Spleen (tissue), 3 donors: ENCODE measurements around the gene IPO9.

Source experiments
- POLR2A ChIP-seq, 3 donors: fragments of 450-650 bp; IDR thresholded peaks; one replicate each; pipeline ENCODE4 v1.5.1; 2017; ENCODE audit warnings: antibody characterized with exemption in 3 of 3, mild to moderate bottlenecking in 1 of 3
- POLR2AphosphoS5 ChIP-seq, 3 donors: sonication (generic); formaldehyde crosslinking; IDR thresholded peaks; one replicate each; pipeline ENCODE4 v1.5.1; 2017; ENCODE audit warnings: antibody characterized with exemption in 3 of 3

DNA sequence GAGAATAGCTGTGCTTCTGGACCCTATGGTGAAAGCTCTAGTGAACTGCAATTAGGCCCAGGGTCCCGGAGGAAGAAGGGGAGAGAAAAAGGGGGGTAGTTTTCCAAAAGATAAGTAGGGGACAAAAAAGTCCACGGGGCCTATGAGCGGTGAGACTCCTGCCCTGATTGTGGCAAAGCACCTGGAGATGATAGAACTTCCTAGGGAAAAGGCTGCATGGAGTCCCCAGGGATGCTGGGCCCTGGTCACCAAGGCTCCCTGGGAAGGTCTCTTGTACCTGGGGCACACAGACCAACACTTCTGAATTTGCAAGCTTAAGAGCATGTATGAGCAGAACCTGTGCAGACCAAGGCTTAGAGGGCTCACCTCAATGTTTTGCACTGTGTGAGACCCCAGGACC, 54.3 kb downstream of the IPO9 start:
- TF ChIP-seq POLR2AphosphoS5 (IDR thresholded peaks at IDR 0.05) (no peak), POLR2A (IDR thresholded peaks at IDR 0.05) (no peak)
